Fibroblast of villous mesenchyme (primary cell): ENCODE measurements around the gene CDH5. TPM values are rescaled to one million over a fixed set of nuclear protein-coding genes. Genes with fewer than 3 reads are reported as not detected.

Experiments
- DNase-seq: peaks from one replicate; pipeline ENCODE4 v3.0.0-alpha.2; 2010; ENCODE audit warnings: low read depth
- H3K4me3 ChIP-seq: 2 replicates; pipeline ENCODE4 v1.5.1; 2011; ENCODE audit warnings: low read depth, mild to moderate bottlenecking, low read length
- CTCF ChIP-seq: IDR thresholded peaks from 2 replicates; pipeline ENCODE4 v1.5.1; 2012; ENCODE audit warnings: low read depth, mild to moderate bottlenecking, low read length; ENCODE audit not compliant: insufficient read depth
- total RNA-seq: library from RNA; depleted of rRNA; stranded (reverse); fragments of >200 nt; gene quantifications from 2 replicates; pipeline ENCODE4 v1.2.3, GENCODE V29; 2012

Gene CDH5
- total RNA-seq, 1 donor, result not detected

- DNase-seq, result peak; percentile 3
- TF ChIP-seq CTCF, result no peak
- H3K4me3 ChIP-seq, result no peak overlapping the region
Observed at GRCh38 chr16:66354034-66354909, 12.2 kb upstream of the CDH5 start.

DNA sequence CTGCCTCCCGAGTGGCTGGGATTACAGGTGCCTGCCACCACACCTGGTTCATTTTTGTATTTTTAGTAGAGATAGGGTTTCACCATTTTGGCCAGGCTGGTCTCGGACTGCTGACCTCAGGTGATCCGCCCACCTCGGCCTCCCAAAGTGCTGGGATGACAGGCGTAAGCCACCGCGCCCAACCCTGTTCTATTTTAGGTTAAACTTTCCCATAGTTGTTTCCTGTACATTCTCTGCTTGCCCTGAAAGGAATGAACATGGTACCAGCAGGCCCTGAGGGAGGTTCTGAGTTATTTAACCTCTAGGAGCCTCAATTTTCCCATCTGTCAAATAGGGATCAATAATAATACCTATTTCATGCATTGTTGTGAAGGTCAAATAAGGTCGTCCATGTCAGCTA is 11.0 kb upstream of the CDH5 start:
- TF ChIP-seq CTCF, result no peak
- no peak overlapping the region for H3K4me3 ChIP-seq
- no peak for DNase-seq

GRCh38 chr16:66357523-66357928 is 9.0 kb upstream of the CDH5 start:
- no peak overlapping the region for H3K4me3 ChIP-seq
- TF ChIP-seq CTCF, result peak; percentile 72
- DNase-seq, result peak; percentile 78

DNA sequence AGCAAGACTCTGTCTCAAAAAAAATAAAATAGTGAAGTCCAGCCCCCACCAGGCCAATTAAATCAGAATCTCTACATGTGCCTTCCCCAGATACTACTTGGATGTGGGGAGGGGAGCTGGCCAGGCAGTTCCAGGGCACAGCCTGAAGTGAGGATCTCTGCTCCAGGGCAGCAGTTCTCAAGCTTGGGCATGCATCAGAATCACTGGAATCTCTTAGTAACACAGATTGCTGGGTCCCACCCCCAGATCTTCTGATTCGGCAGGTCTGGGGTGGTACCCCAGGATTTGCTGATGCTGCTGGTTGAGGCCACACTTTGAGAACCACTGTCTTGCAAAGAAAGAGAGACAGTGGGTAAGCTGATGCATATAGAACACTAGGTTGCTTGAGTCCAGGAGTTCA is 8.3 kb upstream of the CDH5 start:
- no peak overlapping the region for H3K4me3 ChIP-seq
- DNase-seq, result no peak
- no peak for TF ChIP-seq CTCF

DNA sequence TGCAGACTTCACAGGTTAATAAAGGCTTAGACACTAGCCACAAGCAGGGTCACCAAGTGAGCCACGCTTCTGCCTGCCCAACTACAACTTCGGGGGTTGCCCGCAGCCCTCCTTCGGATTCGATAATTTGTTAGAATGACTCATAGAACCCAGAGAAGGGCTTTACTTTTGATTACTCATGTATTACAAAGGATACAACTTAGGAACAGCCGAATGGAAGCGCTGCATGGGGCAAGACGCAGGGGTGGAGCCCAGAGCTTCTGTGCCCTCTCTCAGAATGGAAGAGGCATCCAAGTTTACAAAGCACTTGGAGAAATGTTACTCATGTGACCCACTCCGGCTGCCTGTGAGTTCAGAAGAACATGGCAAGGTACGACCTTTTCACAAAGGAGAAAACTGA is 7.5 kb upstream of the CDH5 start:
- no peak for DNase-seq
- TF ChIP-seq CTCF, result no peak
- no peak overlapping the region for H3K4me3 ChIP-seq

DNA sequence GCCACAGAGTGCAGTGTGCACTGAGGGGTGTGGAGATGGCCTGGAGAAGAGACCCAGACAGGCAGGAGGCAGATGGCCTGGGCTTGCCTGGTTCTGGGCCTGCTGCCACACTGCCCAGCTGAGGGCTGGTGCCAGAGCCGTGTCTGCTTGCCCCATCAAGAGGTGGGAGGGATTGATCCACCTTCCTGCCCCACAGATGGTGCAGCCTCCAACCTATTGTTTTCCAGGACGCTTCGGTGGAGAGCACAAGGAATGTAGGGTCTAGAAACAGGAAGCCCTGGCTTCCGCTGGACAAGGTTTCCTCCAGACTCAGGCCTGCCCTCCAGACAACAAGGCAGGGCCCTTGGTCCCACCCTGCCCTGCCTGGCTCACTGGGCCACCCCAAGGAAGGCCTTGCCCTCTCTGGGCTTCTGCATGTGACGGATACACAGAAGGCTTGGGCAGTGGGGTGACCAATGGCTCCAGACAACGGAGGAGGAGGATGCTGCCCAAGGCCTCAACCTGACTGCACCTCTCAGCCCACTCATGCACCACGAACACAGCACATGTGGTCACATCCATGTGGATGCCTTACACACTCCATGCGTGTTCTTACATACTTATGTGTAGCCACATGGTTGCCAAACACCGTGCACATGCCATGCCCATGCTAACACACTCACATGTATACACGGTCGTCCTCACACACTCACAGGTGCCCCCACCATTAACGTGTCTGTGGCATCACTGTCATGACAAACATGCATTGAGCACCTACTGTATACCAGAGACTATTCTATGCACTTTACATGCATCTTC is 6.5 kb upstream of the CDH5 start:
- DNase-seq, result no peak
- TF ChIP-seq CTCF, result no peak
- H3K4me3 ChIP-seq, result no peak overlapping the region
